HepG2 (cell line): Measurements from ENCODE around the gene FLOT2. TPM values are rescaled to one million over a fixed set of nuclear protein-coding genes. Genes with fewer than 3 reads are reported as not detected.
A peak's percentile ranks its signal among the peaks of the same experiment; 100 is the strongest.

Experiments used
- AGO2 ChIP-seq: fragments of 200-400 bp; formaldehyde crosslinking; optimal IDR thresholded peaks from 2 replicates; pipeline ENCODE3; 2017; ENCODE audit warnings: mild to moderate bottlenecking, low read depth, low read length, moderate library complexity
- HCFC1 ChIP-seq: fragments of 150-350 bp; IDR thresholded peaks from 2 replicates; pipeline ENCODE4 v1.6.1; 2014; ENCODE audit warnings: low read depth, low read length
- KLF12 ChIP-seq: sonication (generic); formaldehyde crosslinking; IDR thresholded peaks from 2 replicates; pipeline ENCODE4 v1.4.0; 2020; ENCODE audit warnings: missing genetic modification reagents, borderline replicate concordance
- MAZ ChIP-seq, 2 experiments: sonication (generic) in 1 of 2; formaldehyde crosslinking in 1 of 2; IDR thresholded peaks; 2 replicates each; pipeline versions ENCODE4 v1.5.0 to v1.6.1; 2012 to 2020; ENCODE audit warnings: low read depth in 2 of 2, mild to moderate bottlenecking in 2 of 2, borderline replicate concordance in 1 of 2, improper control_type of control experiment in 1 of 2, low read length in 1 of 2, missing genetic modification reagents in 1 of 2, moderate library complexity in 1 of 2
- RARA ChIP-seq: IDR thresholded peaks from 2 replicates; pipeline ENCODE4 v1.6.1; 2016; ENCODE audit warnings: missing genetic modification reagents, missing compliant biosample characterization
- SIX4 ChIP-seq: sonication (generic); formaldehyde crosslinking; IDR thresholded peaks from 2 replicates; pipeline ENCODE4 v1.4.0; 2020; ENCODE audit warnings: missing genetic modification reagents
- SP1 ChIP-seq, 2 experiments: fragments of 450-650 bp in 1 of 2; sonication (generic) in 1 of 2; formaldehyde crosslinking in 1 of 2; IDR thresholded peaks; 2 replicates each; pipeline versions ENCODE4 v1.4.0 to v1.6.1; 2016 to 2020; ENCODE audit warnings: missing genetic modification reagents in 1 of 2
- SP5 ChIP-seq: IDR thresholded peaks from 2 replicates; pipeline ENCODE4 v1.6.1; 2016; ENCODE audit warnings: low read depth, borderline replicate concordance
- TCF12 ChIP-seq, 2 experiments: fragments of 450-650 bp in 1 of 2; sonication (generic) in 1 of 2; formaldehyde crosslinking in 1 of 2; IDR thresholded peaks; 2 replicates each; pipeline versions ENCODE4 v1.6.1 to v1.8.0; 2017 to 2022; ENCODE audit warnings: antibody characterized with exemption in 1 of 2, mild to moderate bottlenecking in 1 of 2, missing genetic modification reagents in 1 of 2, moderate library complexity in 1 of 2
- WIZ ChIP-seq: sonication (generic); formaldehyde crosslinking; IDR thresholded peaks from 2 replicates; pipeline ENCODE4 v1.5.1; 2020; ENCODE audit warnings: mild to moderate bottlenecking, missing genetic modification reagents
- ZBTB3 ChIP-seq: sonication (generic); formaldehyde crosslinking; IDR thresholded peaks from 2 replicates; pipeline ENCODE4 v1.4.0; 2020; ENCODE audit warnings: low read depth, mild to moderate bottlenecking, moderate library complexity, missing genetic modification reagents, borderline replicate concordance
- ZNF652 ChIP-seq: IDR thresholded peaks from 2 replicates; pipeline ENCODE4 v1.6.1; 2016; ENCODE audit warnings: low read depth, borderline replicate concordance
- polyA plus RNA-seq, 8 experiments: library from polyadenylated mRNA; depleted of rRNA in 3 of 8; stranded (reverse) in 7 of 8; unstranded in 1 of 8; fragments of >200 nt; fragmentation: Illumina TruSeq in 4 of 8; extraction: Trizol in 4 of 8; gene quantifications; 2 replicates each; pipeline versions ENCODE4 v1.2.1 to v1.2.3, GENCODE V29; 2011 to 2016; ENCODE audit warnings: low read depth in 4 of 8, missing spikeins in 1 of 8, mixed read lengths in 1 of 8; ENCODE audit not compliant: insufficient read depth in 1 of 8
- total RNA-seq, 5 experiments: library from RNA; depleted of rRNA; stranded (reverse); fragments of >200 nt; fragmentation: Illumina TruSeq; extraction: Trizol; gene quantifications; 2 replicates each; pipeline ENCODE4 v1.2.3, GENCODE V29; 2016; ENCODE audit warnings: low read depth in 1 of 5
- TF ChIP-seq, protein P1 (sequence below): sonication (generic); formaldehyde crosslinking; IDR thresholded peaks from 2 replicates; pipeline ENCODE4 v1.8.0; 2022; ENCODE audit warnings: missing genetic modification reagents, mild to moderate bottlenecking, inconsistent platforms, borderline replicate concordance
- TF ChIP-seq, protein P2 (sequence below): sonication (generic); formaldehyde crosslinking; IDR thresholded peaks from one replicate; pipeline ENCODE4 v1.5.1; 2020; ENCODE audit warnings: mild to moderate bottlenecking, missing genetic modification reagents; ENCODE audit errors: not compliant biosample characterization
- TF ChIP-seq, protein P3 (sequence below): sonication (generic); formaldehyde crosslinking; IDR thresholded peaks from 2 replicates; pipeline ENCODE4 v1.8.1; 2023; ENCODE audit warnings: missing genetic modification reagents, mild to moderate bottlenecking, borderline replicate concordance
- TF ChIP-seq, protein P4 (sequence below), 2 experiments: fragments of 450-650 bp in 1 of 2; sonication (generic) in 1 of 2; formaldehyde crosslinking; IDR thresholded peaks; 2 replicates each; pipeline versions ENCODE4 v1.5.0 to v1.8.0; 2020 to 2022; ENCODE audit warnings: mild to moderate bottlenecking in 1 of 2, missing genetic modification reagents in 1 of 2

Gene FLOT2
- total and polyA plus RNA-seq, 2 of the 13 experiments (the other 11 are each of a cell fraction or from before 2014, with no cell fraction given), result 54.3 to 54.5 TPM

DNA sequence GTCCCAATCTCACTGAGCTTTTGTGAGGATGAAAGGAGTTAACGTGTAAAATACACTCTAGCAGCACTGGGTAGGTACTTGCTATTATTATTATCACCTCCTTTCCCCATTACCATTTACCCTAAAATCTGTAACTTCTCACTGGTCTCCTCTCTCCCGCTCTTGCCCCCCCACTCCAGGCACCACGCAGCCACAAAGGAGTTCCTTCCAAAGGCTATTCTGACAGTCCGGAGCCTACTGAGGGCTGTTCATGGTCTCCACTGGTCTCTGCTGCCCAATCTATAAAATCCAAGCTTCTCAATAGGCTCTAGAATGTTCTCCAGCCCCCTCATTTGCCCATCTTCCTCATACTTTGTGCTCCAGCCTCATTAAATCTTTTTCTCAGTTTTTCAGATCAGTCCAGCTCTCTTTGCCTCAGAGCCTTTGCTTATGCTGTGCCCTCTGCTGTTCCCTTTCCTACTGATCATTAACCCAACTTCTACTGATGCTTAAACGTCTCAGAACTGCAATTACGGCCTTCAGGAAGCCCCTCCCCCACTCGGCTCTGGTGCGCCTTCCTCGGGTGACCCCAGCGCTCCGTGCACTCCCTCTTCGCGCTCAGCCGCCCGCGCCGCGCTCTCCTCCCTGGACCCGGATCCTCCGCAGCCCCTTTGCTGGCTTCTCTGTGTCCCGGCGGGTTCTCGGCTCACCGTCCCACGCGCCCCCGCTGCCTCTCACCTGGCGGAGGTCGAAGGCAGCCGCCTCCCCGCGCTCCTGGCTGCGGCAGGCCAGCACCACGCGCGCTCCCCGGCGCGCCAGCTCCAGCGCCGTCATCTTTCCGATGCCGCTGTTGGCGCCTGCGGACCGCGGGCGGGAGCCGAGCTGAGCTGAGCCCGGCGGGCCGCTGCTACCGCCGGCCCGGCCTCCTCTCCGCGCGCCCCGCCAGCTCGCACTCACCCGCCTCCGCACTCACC is 4.6 kb upstream of the FLOT2 start (continued):
- TF ChIP-seq, protein P1, sequence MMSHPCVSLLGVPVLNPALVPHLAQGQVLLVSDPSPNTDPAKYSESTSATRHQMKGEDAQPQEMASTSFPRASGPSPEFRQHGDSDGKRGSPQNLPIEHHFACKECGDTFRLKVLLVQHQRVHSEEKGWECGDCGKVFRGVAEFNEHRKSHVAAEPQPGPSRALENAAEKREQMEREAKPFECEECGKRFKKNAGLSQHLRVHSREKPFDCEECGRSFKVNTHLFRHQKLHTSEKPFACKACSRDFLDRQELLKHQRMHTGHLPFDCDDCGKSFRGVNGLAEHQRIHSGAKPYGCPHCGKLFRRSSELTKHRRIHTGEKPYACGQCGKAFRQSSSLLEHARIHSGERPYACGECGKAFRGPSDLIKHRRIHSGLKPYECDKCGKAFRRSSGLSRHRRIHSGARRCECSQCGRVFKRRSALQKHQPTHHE (CRISPR knock-in tag), result no peak
- no peak for TF ChIP-seq AGO2
- TF ChIP-seq, protein P2, sequence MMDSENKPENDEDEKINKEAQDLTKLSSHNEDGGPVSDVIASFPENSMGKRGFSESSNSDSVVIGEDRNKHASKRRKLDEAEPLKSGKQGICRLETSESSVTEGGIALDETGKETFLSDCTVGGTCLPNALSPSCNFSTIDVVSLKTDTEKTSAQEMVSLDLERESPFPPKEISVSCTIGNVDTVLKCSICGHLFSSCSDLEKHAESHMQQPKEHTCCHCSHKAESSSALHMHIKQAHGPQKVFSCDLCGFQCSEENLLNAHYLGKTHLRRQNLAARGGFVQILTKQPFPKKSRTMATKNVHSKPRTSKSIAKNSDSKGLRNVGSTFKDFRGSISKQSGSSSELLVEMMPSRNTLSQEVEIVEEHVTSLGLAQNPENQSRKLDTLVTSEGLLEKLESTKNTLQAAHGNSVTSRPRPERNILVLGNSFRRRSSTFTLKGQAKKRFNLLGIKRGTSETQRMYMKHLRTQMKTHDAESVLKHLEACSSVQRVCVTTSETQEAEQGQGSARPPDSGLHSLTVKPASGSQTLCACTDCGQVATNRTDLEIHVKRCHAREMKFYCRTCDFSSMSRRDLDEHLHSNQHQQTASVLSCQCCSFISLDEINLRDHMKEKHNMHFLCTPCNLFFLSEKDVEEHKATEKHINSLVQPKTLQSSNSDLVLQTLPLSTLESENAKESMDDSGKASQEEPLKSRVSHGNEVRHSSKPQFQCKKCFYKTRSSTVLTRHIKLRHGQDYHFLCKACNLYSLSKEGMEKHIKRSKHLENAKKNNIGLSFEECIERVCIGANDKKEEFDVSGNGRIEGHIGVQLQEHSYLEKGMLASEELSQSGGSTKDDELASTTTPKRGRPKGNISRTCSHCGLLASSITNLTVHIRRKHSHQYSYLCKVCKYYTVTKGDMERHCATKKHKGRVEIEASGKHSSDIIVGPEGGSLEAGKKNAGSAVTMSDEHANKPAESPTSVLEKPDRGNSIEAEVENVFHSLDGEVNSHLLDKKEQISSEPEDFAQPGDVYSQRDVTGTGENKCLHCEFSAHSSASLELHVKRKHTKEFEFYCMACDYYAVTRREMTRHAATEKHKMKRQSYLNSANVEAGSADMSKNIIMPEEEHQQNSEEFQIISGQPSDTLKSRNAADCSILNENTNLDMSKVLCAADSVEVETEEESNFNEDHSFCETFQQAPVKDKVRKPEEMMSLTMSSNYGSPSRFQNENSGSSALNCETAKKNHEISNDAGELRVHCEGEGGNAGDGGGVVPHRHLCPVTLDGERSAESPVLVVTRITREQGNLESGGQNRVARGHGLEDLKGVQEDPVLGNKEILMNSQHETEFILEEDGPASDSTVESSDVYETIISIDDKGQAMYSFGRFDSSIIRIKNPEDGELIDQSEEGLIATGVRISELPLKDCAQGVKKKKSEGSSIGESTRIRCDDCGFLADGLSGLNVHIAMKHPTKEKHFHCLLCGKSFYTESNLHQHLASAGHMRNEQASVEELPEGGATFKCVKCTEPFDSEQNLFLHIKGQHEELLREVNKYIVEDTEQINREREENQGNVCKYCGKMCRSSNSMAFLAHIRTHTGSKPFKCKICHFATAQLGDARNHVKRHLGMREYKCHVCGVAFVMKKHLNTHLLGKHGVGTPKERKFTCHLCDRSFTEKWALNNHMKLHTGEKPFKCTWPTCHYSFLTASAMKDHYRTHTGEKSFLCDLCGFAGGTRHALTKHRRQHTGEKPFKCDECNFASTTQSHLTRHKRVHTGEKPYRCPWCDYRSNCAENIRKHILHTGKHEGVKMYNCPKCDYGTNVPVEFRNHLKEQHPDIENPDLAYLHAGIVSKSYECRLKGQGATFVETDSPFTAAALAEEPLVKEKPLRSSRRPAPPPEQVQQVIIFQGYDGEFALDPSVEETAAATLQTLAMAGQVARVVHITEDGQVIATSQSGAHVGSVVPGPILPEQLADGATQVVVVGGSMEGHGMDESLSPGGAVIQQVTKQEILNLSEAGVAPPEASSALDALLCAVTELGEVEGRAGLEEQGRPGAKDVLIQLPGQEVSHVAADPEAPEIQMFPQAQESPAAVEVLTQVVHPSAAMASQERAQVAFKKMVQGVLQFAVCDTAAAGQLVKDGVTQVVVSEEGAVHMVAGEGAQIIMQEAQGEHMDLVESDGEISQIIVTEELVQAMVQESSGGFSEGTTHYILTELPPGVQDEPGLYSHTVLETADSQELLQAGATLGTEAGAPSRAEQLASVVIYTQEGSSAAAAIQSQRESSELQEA, result no peak
- TF ChIP-seq MAZ (IDR thresholded peaks at IDR 0.05; ENCODE audit: borderline replicate concordance, low read depth, low read length), result no peak
- no peak for TF ChIP-seq MAZ (CRISPR knock-in tag; IDR thresholded peaks at IDR 0.05; ENCODE audit: low read depth)
- TF ChIP-seq, protein P3, sequence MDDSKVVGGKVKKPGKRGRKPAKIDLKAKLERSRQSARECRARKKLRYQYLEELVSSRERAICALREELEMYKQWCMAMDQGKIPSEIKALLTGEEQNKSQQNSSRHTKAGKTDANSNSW (CRISPR knock-in tag), result no peak
- no peak for TF ChIP-seq SP1 (IDR thresholded peaks at IDR 0.05)
- 0 out of 2 replicates have a peak, but pooled peaks have one; percentile 21 for TF ChIP-seq SP1 (CRISPR knock-in tag; IDR thresholded peaks at IDR 0.05)
- no peak for TF ChIP-seq RARA (CRISPR knock-in tag)
- TF ChIP-seq SP5 (CRISPR knock-in tag), result no peak
- TF ChIP-seq ZNF652 (CRISPR knock-in tag), result no peak
- TF ChIP-seq TCF12 (IDR thresholded peaks at IDR 0.05), result no peak
- TF ChIP-seq TCF12 (CRISPR knock-in tag; IDR thresholded peaks at IDR 0.05), result no peak
- no peak for TF ChIP-seq WIZ (CRISPR knock-in tag)
- TF ChIP-seq HCFC1, result no peak
- TF ChIP-seq, protein P4, sequence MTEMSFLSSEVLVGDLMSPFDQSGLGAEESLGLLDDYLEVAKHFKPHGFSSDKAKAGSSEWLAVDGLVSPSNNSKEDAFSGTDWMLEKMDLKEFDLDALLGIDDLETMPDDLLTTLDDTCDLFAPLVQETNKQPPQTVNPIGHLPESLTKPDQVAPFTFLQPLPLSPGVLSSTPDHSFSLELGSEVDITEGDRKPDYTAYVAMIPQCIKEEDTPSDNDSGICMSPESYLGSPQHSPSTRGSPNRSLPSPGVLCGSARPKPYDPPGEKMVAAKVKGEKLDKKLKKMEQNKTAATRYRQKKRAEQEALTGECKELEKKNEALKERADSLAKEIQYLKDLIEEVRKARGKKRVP (CRISPR knock-in tag; IDR thresholded peaks at IDR 0.05), result no peak
- no peak for TF ChIP-seq SIX4 (CRISPR knock-in tag)
- no peak for TF ChIP-seq KLF12 (CRISPR knock-in tag)
- no peak for TF ChIP-seq ZBTB3 (CRISPR knock-in tag)
